HG03432 (cell line): Measurements from ENCODE around the gene ASB7.

ENCODE experiments used
- ATAC-seq: cut with Tn5 transposase; IDR thresholded peaks from one replicate; pipeline ENCODE4 v1.9.1; 2021; ENCODE audit warnings: mild to moderate bottlenecking, moderate library complexity; ENCODE audit not compliant: unreplicated experiment

Gene ASB7

DNA sequence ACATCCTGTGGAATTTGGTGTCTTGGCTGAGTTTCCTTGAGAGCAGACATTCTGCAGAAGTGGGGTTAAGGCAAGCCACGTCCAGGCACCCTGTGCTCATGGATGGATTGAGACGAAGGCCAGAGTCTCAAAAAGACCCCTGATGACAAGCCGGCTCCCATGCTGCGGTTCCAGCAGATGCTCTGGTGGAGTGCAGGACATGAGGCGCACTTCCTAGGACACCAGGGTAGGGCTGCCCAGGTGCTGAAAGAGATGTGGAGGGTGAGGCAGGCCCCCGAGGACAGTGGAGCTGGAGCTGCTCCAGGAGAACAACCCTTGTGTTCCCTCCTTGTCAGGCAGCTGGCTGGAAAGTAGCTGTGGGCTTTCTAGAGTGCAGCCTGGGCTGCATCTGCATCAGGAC lies 81.0 kb downstream of the ASB7 start:
- ATAC-seq, result no peak

DNA sequence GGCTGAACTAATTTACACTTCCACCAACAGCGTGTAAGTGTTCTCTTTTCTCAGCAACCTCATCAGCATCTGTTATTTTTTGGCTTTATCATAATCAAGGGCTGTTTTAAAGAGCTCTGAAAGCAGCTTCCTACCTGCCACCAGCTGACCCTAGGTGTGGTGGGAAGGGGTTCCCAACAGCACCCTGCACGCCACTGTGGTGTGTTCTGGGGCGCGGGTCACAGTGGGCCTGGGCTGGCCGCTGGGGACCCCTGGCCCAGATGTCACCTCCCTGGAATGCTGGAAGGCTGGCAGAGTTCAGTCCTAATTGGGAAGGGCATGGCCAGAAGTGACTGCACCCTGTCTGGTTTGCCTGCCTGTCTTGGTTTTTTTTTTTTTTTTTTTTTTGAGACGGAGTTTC lies 82.2 kb downstream of the ASB7 start:
- ATAC-seq, result no peak

- ATAC-seq, result no peak
Measured at GRCh38 chr15:100686021-100686724, 83.8 kb downstream of the ASB7 start.

DNA sequence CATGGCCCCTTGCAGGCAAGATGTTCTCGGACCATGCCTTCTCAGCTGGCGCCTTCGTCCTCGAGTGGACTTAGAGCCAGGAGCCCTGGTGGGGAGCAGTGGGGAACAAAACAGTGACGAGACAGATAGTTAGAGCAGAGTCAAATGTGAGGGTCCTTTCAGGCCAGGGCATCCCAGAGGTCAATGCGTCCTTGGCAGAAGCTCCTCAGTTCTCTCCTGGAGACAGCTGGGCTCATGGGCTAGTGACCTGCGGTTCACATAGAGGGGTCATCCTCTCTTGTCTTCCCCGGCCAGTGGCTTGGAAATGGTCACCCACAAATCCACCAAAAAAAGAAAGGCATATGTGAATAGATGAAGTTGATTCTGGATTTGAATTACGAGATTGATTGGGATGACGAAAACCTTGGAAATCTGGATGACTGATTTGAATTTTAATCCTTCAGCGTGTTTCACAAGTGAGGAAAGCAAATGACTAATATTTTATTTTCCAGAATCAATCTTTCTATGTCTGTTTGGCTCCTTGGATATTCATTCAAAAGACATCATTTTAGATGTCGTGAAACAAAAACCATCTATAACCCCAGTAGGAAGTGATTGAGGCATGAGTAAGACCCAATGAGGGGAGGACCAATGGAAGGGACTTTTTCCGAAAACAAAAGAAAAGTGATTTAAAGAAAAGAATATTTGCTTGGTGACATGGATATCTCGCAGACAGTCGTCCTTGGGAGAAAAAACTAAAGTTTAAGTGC lies 84.5 kb downstream of the ASB7 start:
- no peak for ATAC-seq

GRCh38 chr15:100687582-100688141 lies 85.3 kb downstream of the ASB7 start:
- ATAC-seq, result no peak

GRCh38 chr15:100688549-100689120 lies 86.2 kb downstream of the ASB7 start:
- ATAC-seq, result no peak

GRCh38 chr15:100689131-100689899 lies 86.9 kb downstream of the ASB7 start:
- no peak for ATAC-seq

DNA sequence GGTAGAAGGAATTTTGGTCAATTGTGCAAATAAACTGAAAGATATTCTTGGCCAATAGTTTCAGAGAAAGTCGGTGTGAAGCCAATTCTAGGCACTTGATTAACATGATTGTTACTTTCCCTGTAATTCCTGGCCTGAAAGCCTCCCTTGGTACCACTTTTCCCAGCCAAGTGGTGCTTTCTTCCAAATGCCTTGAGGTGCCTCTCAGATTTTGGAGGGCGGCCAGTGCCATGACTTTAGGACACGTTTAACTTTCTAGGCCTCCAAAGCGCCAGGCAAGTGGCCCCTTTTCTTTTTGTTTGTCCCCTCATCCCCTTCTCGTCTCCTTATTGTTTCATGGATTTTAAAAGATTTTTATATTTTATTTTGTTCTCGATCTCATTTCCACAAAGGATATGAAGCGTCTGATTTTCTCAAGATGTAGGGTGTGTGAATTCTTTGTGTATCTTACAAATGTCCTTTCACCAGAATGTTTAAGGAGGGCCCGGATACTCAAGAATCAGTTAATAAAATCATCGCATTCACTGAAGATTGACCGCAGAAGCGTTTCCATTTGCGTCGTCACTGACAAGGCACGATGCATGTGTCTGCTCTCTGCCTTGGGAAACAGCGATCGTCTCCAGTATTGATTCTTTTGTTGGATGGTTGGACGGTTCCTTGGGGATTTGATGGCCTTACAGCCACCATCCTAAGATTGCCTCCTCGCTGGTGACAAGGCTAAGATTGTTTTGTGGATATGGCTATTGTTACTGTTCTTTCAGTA lies 87.8 kb downstream of the ASB7 start:
- ATAC-seq, result no peak

GRCh38 chr15:100690795-100691158 lies 88.4 kb downstream of the ASB7 start:
- no peak for ATAC-seq

DNA sequence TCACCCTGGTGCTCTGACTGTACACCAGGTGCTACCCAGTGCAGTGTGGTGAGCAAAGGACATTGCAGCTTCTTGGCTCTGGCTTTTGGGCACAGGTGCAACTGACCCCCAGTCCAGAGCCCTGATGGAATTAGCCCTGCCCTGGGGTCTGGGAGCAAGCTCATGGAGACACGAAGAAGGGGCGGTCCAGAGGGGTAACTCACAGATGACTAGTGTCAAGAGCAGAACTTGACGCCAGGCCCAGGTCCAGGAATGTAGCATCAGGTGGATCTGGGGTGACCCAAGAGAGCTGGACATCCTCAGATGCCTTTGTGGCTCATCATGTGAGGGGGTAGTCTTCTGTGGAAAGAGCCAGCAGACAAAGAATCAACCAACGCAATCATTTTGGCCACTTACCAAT lies 88.9 kb downstream of the ASB7 start:
- ATAC-seq, result no peak

DNA sequence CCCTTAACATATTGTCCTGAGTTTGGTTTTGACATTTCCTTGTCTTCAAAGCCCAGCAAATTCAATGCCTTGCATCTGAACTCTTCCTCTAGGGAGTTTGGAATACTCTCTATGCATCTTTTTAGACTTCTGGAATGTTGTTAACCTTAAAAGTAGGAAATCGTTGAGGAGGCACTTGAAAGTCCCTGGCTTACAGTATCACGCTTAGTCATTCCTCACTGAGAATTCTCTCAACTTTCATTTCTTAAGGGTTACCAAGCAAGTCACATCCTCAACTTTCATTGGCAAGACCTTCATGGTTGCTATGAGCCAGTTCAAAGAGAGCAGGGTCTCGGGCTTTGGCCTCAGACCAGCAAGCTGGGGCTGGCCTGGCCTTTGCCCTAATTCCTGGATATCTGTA lies 89.9 kb downstream of the ASB7 start:
- no peak for ATAC-seq

DNA sequence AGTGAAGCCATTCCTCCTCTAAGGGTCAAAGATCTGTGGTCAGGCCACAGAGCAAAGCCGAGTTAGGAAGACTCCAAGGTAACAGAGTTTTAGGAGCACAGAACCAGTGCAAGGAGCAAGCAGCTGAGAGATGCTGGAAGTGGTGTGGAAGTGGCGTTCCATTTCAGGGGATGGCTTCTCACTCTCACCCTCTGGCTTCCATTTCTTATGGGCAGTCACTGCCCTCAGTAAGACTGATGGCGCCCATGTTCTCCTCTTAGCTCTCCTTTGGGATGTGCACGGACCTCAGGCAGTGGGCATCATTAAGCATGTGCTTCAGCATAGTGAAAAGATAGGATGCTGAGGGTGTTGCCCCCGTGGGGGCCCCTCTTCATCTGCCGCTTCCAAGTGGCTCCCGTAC lies 90.3 kb downstream of the ASB7 start:
- no peak for ATAC-seq

- ATAC-seq, result no peak
Measured at GRCh38 chr15:100693451-100693850, 91.1 kb downstream of the ASB7 start.

- no peak for ATAC-seq
Measured at GRCh38 chr15:100694381-100695021, 92.1 kb downstream of the ASB7 start.

- no peak for ATAC-seq
Measured at GRCh38 chr15:100695048-100695447, 92.7 kb downstream of the ASB7 start.

DNA sequence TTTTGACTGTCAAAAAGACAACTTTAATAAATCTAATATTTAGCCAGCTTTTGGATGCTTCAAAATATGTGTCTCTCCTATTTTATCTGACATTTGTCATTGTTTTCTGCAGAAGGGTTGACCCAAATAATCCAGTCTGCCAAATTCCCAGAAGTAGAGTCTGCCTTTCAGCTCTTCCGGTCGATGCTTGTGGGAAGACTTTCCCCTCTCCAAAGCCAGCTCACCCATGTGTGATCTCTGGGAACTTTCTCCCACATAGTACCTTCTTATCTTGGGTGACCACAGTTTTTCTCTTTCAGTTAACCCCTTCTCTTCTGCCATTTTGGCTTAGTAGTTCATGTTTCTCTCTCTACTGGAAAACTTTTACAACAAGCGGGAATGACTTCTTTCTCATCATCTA lies 94.1 kb downstream of the ASB7 start:
- no peak for ATAC-seq
